Measurements from ENCODE around the gene TNNI3K. TPM values are rescaled to one million over a fixed set of nuclear protein-coding genes. Genes with fewer than 3 reads are reported as not detected.

The TNNI3K gene
- total RNA-seq, 1 donor from 2014 or later, result not detected

DNA sequence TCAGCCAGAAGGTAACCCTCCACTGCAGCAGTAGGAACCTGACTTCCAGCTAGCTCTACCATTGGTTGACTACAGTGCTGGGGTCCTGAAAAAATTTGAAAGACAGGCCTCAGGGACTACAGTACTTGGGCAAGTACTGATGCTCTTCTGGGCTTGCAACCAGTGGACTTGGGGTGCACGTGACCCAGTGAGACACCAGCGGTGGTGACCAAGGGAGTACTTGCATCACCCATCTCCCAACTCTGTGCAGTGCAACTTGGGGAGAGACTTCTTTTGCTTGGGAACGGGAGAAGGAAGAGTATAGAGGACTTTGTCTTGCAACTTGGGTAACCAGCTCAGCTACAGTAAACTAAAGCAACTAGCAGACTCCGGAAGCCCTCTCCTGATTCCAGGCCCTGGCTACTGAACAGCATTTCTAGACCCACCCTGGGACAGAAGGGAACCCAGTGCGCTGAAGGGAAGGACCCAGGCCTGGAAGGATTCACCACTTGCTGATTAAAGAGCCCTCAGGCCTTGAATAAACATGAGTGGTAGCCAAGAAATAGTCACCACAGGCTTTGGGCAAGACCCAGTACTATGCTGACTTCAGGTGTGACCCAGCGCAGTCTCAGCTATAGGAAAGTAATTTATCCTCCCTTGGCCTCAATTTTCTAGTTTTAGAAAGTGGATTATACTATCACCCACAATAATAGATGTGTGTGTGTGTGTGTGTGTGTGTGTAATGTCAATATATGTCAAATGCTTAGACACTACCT, 45.6 kb downstream of the TNNI3K start:
- intact Hi-C loops (cut with micrococcal nuclease), result no loop called here

DNA sequence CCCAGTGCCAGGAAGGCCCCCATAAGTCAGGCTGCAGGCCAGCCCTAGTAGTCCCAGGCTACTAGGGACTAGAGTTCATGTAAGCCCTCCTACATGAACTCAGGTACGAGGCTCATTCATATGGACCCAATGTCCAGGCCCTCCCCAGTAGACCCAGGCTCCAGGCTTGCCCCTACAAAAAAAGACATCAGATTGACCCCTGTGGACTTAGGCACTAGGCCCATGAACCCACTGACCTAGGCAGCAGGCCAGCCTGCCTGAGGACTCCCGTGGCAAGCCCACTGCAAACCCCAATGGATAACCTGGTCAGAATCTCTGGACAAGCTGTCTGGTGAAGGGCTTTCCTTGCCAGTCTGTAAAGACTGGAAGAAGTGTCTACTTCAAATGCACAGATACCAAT, 51.2 kb downstream of the TNNI3K start:
- intact Hi-C loops (cut with micrococcal nuclease), result no loop called here

GRCh38 chr1:74314438-74314837, 79.3 kb downstream of the TNNI3K start:
- intact Hi-C loops (cut with micrococcal nuclease), result no loop called here

GRCh38 chr1:74316302-74316701, 81.1 kb downstream of the TNNI3K start:
- intact Hi-C loops (cut with micrococcal nuclease), result no loop called here

GRCh38 chr1:74317663-74318062, 82.5 kb downstream of the TNNI3K start:
- intact Hi-C loops (cut with micrococcal nuclease), result no loop called here

DNA sequence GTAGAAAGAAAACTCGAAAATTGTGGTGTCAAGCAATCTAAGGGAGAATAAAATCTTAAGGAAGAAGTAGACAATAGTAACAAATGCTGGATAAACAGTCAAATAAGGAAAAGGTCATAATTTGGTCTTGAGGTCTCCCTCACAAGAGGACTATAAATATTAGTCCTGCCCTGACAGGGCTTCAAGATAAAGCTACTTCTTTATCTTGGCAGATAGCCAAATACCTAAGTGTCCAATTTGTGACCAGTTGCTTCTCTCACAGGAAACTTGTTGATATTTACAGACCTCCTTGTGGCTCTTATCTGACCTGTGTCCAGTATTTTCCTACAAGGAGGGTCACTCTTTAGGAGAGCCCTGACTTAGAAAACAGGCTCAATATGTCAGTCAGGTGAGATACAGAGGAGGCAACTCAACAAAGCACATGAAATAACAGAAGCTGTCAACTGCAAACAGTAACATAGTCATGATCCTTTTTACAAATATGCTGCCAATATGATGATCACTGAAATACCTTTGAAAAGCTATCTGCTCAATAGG, 88.8 kb downstream of the TNNI3K start:
- intact Hi-C loops (cut with micrococcal nuclease), result no loop called here

GRCh38 chr1:74324684-74325448, 89.7 kb downstream of the TNNI3K start:
- intact Hi-C loops (cut with micrococcal nuclease), result no loop called here

- intact Hi-C loops (cut with micrococcal nuclease), result no loop called here
Measured at GRCh38 chr1:74328851-74329250, 93.7 kb downstream of the TNNI3K start.

- intact Hi-C loops (cut with micrococcal nuclease), result no loop called here
Measured at GRCh38 chr1:74333244-74333643, 98.1 kb downstream of the TNNI3K start.

GRCh38 chr1:74334147-74334546, 99.0 kb downstream of the TNNI3K start:
- intact Hi-C loops (cut with micrococcal nuclease), result no loop called here

- intact Hi-C loops (cut with micrococcal nuclease), result no loop called here
Measured at GRCh38 chr1:74340656-74341055, 105.5 kb downstream of the TNNI3K start.

DNA sequence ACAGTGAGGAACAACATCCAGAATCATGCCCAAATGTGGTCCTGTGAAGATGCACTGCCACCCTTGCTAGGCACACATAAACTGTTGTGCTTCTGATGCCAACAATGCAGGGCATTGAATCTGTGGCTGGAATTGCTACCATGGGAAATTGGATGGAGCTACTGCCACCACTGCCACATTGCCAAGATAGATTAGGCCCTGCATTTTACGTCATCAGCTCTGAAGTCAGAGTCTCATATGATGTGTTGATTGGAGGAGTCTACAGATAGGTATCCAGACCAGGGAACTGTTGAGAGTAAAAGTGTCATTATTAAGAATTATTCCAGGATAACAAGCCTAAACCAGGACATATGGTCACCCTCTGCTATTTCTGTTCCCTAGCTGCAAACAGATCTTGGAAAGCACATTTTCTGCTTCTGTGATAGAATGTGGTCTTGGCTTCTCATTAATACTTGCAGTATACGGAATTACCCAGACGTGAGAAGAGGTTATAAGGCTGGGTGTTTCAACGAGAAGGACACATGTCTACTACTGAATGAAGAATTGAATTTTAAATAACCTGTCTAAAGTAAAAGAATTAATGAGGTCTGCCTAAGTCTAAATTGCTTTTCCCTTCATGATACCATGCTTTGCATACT, 106.6 kb downstream of the TNNI3K start:
- intact Hi-C loops (cut with micrococcal nuclease), result no loop called here

GRCh38 chr1:74343216-74343615, 108.0 kb downstream of the TNNI3K start:
- intact Hi-C loops (cut with micrococcal nuclease), result no loop called here

DNA sequence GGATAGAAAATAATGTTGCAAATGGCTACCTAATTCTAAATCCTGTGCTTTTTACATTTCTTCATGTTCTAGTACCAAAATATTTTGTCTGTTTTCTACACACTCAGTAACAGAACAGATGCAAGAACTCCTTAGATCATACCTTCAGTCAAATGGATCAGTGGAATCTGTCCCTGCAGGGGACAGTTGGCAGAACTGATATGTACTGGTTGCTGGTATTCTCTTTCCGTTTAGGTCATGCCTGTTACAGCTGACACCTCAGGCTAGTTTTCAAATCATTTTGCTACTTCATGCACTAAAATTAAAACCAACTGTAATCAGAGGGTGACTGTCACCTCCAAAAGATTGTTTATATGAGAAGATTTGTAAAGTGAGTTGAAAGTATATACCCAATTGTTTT, 109.2 kb downstream of the TNNI3K start:
- intact Hi-C loops (cut with micrococcal nuclease), result no loop called here

- intact Hi-C loops (cut with micrococcal nuclease), result no loop called here
Measured at GRCh38 chr1:74356493-74356892, 121.3 kb downstream of the TNNI3K start.

DNA sequence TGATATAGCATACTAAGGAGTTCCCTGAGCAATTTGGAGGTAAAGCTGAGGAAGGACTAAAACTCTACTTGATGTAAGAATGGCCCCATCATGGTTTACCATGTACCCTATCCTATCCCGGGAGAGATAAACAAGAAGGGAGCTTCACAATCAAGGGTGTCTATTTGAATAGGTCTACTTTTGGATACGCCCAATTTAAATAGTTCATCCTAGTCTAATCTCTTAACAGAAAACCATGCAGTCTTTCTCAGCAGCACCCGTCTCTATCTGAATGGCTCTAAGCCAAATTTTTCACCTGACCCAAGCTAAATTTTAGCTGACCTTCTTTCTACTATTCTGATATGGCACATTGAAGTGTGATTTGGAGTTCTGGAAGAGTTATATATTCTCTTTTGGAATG, 122.0 kb downstream of the TNNI3K start:
- intact Hi-C loops (cut with micrococcal nuclease), result no loop called here

DNA sequence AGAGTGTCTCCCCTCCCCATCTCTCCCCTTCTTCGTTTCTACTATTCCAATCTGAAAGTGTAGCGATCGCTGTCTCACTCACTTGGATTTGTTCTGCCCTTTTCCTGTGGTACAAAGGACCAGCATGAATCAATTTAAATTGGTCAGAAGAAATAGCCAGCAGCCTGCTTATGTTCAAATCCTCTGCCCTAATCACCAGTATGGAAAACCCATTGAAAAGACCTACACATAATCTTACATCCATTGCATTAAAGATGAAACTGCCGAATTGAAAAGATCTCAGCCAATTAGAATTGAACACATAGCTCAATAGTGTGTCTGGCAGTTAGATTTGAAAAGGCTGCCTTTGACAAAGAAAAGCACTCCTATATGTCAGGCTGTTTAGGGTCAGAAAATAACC, 122.6 kb downstream of the TNNI3K start:
- intact Hi-C loops (cut with micrococcal nuclease), result no loop called here

- intact Hi-C loops (cut with micrococcal nuclease), result no loop called here
Measured at GRCh38 chr1:74362691-74363090, 127.5 kb downstream of the TNNI3K start.

- intact Hi-C loops (cut with micrococcal nuclease), result no loop called here
Measured at GRCh38 chr1:74363220-74363619, 128.0 kb downstream of the TNNI3K start.

DNA sequence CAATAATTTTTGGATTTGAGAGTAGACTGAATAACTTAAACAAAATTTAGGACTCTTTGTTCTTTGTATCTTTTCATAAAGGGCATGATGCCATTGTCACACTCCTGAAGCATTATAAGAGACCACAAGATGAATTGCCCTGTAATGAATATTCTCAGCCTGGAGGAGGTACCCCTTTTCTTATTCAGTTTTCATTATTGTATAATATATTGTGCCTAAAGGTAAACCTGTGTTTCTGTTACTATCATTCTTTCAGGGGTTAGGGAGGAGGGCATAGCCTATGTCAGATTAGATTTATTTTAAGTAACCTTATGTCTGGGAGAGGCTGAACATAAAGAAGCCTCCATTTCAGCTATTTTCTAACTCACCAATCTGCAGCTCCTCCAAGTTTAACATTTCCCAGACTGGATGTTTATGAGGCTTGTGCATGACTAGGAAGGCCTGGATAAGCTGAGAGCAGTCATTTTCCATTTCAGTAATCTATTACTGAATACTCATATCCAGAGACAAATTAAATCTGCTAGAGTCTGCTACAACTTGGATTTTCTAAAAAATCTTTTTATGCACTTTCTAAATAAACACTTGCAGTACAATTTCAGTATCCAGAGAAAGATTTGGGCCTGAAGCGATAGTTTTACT, 132.1 kb downstream of the TNNI3K start:
- intact Hi-C loops (cut with micrococcal nuclease), result no loop called here

- intact Hi-C loops (cut with micrococcal nuclease), result no loop called here
Measured at GRCh38 chr1:74368335-74368734, 133.1 kb downstream of the TNNI3K start.

GRCh38 chr1:74375376-74375775, 140.2 kb downstream of the TNNI3K start:
- intact Hi-C loops (cut with micrococcal nuclease), result no loop called here
